SH-SY5Y (cell line): ENCODE results near the gene ADARB2.

Source experiments
- GATA2 ChIP-seq: IDR thresholded peaks from 2 replicates; pipeline ENCODE4 v1.6.1; 2011; ENCODE audit warnings: mild to moderate bottlenecking, low read depth, low read length
- GATA3 ChIP-seq: IDR thresholded peaks from 2 replicates; pipeline ENCODE4 v1.6.1; 2011; ENCODE audit warnings: low read depth, mild to moderate bottlenecking, low read length, moderate library complexity

The ADARB2 gene

DNA sequence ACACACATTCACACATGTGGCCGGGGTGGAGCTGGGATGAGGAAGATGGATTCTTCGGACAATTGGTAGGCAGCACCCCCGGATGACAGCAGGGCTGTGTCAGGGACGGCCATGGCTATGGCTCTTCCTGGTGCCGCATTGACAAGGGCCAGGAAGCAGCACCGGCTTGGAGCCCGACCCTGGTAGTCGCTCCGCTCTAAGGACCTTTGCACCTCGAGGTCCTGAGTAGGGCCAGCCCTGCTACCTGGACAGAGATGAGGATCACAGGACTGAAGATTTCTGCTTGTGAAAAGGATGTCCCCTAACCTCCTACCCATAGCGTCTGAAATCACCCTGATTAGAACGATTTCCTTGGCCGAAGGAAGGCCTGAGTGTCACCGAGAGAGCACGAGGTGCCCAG, 134.1 kb downstream of the ADARB2 start:
- TF ChIP-seq GATA3 (no peak), GATA2 (no peak)

DNA sequence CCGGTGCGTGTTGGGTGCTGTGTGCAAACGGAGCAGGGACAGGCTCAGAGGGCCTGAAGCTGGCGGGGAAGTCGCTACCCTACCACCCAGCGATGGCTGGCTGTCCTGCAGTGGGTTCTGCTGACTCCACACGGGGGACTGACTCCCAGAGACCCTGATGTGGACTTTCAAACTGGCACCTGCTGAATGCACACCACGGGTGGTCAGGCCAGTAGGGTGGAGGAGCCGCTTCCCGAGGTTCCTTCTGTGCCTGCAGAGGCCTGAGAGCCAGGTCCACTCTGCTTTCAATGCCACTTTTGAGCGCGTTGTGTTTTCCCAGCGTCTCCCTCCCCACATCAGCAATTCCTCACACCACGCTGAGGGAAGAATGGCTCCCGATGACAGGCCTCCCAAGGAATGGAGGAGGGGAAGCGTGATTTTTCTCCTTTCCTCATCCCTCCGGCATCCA, 135.3 kb downstream of the ADARB2 start:
- TF ChIP-seq GATA2 (no peak), GATA3 (no peak)

- TF ChIP-seq GATA3 (no peak), GATA2 (no peak)
These were observed 135.9 kb downstream of the ADARB2 start for GRCh38 chr10:1601406-1601805.

DNA sequence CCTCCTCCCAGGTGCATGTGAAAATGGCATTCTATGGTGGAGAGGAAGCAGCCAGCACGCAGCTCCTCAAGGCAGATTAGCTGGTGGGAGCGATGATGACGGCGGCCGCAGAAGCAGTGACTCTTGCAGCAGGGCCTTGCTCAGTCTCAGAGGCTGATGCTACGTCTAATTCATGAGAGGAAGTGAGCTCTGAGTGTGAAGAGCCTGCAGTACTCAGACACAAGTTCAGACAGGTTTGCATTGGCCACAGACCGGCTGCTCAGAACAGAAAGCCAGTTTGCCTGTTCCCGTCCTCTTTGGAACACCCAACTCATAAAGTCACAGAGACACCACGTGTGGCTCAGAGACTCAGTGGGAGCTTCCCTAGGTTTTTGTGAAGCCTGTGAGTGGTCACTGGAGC, 136.5 kb downstream of the ADARB2 start:
- TF ChIP-seq GATA3 (no peak), GATA2 (no peak)

- no peak for TF ChIP-seq GATA3
- TF ChIP-seq GATA2: no peak
These were observed 138.8 kb downstream of the ADARB2 start for GRCh38 chr10:1598393-1599153.

- TF ChIP-seq GATA2: no peak
- no peak for TF ChIP-seq GATA3
These were observed 139.8 kb downstream of the ADARB2 start for GRCh38 chr10:1597370-1598146.

GRCh38 chr10:1596482-1597099, 140.7 kb downstream of the ADARB2 start:
- no peak for TF ChIP-seq GATA2
- TF ChIP-seq GATA3: no peak

- no peak for TF ChIP-seq GATA3
- TF ChIP-seq GATA2: no peak
These were observed 141.6 kb downstream of the ADARB2 start for GRCh38 chr10:1595726-1596125.

GRCh38 chr10:1595242-1595600, 142.1 kb downstream of the ADARB2 start:
- TF ChIP-seq GATA2: no peak
- no peak for TF ChIP-seq GATA3

GRCh38 chr10:1594372-1595241, 142.7 kb downstream of the ADARB2 start:
- no peak for TF ChIP-seq GATA2
- no peak for TF ChIP-seq GATA3

DNA sequence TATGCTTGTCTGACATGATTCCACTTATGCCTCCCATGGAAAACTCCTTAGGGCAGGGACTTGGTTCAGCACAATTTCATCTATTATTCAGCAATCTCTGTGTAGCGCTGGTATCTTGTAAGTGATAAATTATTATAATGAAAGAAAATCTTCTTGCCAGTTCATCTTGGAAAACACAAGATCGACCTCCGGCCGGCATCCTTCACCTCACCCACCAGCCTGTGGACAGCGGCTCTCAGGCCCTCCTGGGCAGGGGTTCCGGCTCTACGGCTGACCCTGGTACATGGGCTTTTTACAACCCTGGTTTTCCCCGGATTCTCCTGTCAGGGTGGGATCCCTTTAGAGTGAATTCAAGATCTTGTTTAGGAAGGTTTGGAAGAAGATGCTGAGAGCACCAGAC, 145.6 kb downstream of the ADARB2 start:
- TF ChIP-seq GATA3 (no peak), GATA2 (no peak)

DNA sequence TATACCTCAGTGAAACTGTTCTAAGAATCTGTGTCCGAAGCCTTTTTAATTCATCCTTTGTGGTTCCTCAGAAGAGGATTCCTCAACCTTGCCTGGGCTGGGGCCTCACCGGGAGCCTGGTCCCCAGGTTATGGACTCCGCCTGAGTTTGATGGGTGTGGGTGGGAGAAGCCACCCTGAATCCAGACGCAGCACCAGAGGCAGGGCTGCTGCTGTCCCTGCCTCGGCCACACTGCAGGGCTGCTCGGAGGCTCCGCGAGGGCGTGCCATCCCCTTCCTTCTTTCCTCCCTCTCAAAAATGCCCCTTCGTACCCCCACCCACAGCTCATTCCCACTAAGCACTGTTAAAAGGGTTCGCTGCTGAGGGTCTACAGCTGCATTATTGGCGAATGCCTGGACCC, 146.3 kb downstream of the ADARB2 start:
- TF ChIP-seq GATA3 (no peak), GATA2 (no peak)

DNA sequence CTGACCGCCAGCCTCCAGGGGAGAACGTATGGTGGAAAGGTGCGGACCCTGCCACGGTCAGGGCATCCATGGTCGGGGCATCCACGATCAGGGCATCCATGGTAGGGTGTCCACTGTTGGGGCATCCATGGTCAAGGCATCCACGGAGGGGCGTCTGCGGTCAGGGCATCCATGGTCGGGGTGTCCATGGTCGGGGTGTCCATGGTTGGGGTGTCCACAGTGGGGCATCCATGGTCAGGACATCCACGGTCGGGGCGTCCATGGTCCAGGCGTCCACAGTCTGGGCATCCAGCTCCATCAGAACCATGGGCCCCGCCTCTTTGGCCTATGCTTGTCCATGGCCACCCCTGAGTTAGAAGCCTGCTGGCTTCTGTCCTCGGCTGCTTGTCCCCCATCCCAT, 148.1 kb downstream of the ADARB2 start:
- TF ChIP-seq GATA3 (no peak), GATA2 (no peak)

DNA sequence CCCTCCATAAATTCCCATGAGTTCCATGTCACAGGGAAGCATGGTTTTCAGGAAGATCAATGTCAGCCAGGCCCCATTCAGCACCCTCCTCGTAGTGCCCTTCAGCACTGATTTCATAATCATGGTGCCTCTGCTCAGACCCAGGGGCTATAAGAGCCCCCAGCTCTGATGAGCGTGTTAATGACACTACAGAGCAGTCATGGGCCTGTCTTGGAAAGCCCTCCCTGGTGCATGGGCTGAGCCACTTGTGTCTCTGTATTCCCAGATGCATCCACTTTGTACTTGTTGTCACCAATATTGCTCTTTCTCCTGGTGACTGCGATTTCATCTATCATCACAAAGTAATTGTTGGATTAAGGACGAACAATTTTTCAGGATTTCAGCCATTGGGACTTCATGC, 154.6 kb downstream of the ADARB2 start:
- TF ChIP-seq GATA3: no peak
- no peak for TF ChIP-seq GATA2
